ENCODE measurements around the gene CRYGN.

CRYGN gene

GRCh38 chr7:151381348-151382078 is 58.4 kb downstream of the CRYGN start:
- H3K27me3 ChIP-seq (ENCODE audit: insufficient read depth, low read depth), result peaks cover 9% of the 10 kb centered on the region; the same call in 1 of the 2 replicates
- no peak overlapping the region for H3K9ac ChIP-seq
- H3K4me1 ChIP-seq (ENCODE audit: low read depth, poor library complexity, severe bottlenecking), result no peaks in the 10 kb centered on the region
- H3K4me2 ChIP-seq, result no peak overlapping the region
- no peak overlapping the region for H2AFZ ChIP-seq (ENCODE audit: low read depth)
- H3K36me3 ChIP-seq (ENCODE audit: insufficient read depth), result no peaks in the 10 kb centered on the region
- TF ChIP-seq, protein P1, sequence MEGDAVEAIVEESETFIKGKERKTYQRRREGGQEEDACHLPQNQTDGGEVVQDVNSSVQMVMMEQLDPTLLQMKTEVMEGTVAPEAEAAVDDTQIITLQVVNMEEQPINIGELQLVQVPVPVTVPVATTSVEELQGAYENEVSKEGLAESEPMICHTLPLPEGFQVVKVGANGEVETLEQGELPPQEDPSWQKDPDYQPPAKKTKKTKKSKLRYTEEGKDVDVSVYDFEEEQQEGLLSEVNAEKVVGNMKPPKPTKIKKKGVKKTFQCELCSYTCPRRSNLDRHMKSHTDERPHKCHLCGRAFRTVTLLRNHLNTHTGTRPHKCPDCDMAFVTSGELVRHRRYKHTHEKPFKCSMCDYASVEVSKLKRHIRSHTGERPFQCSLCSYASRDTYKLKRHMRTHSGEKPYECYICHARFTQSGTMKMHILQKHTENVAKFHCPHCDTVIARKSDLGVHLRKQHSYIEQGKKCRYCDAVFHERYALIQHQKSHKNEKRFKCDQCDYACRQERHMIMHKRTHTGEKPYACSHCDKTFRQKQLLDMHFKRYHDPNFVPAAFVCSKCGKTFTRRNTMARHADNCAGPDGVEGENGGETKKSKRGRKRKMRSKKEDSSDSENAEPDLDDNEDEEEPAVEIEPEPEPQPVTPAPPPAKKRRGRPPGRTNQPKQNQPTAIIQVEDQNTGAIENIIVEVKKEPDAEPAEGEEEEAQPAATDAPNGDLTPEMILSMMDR (conservative IDR thresholded peaks at IDR 0.05; ENCODE audit: low read depth, low read length), result no peak
- no peak overlapping the region for H3K27ac ChIP-seq
- no peak overlapping the region for H3K4me3 ChIP-seq (IDR thresholded peaks at IDR 0.05; ENCODE audit: insufficient read depth, low read depth, low read length)
- no peaks in the 10 kb centered on the region for H3K79me2 ChIP-seq (ENCODE audit: insufficient read depth, low read depth)
- H4K20me1 ChIP-seq (ENCODE audit: insufficient read depth), result no peaks in the 10 kb centered on the region

GRCh38 chr7:151381098-151381347 is 58.9 kb downstream of the CRYGN start:
- no peak overlapping the region for H3K4me3 ChIP-seq (IDR thresholded peaks at IDR 0.05; ENCODE audit: insufficient read depth, low read depth, low read length)
- H3K9ac ChIP-seq, result no peak overlapping the region
- H3K36me3 ChIP-seq (ENCODE audit: insufficient read depth), result no peaks in the 10 kb centered on the region
- H4K20me1 ChIP-seq (ENCODE audit: insufficient read depth), result no peaks in the 10 kb centered on the region
- no peaks in the 10 kb centered on the region for H3K4me1 ChIP-seq (ENCODE audit: low read depth, poor library complexity, severe bottlenecking)
- no peaks in the 10 kb centered on the region for H3K79me2 ChIP-seq (ENCODE audit: insufficient read depth, low read depth)
- TF ChIP-seq, protein P1 (conservative IDR thresholded peaks at IDR 0.05; ENCODE audit: low read depth, low read length), result no peak
- no peak overlapping the region for H3K4me2 ChIP-seq
- H2AFZ ChIP-seq (ENCODE audit: low read depth), result no peak overlapping the region
- H3K27me3 ChIP-seq (ENCODE audit: insufficient read depth, low read depth), result peaks cover 9% of the 10 kb centered on the region; the same call in 1 of the 2 replicates
- no peak overlapping the region for H3K27ac ChIP-seq

DNA sequence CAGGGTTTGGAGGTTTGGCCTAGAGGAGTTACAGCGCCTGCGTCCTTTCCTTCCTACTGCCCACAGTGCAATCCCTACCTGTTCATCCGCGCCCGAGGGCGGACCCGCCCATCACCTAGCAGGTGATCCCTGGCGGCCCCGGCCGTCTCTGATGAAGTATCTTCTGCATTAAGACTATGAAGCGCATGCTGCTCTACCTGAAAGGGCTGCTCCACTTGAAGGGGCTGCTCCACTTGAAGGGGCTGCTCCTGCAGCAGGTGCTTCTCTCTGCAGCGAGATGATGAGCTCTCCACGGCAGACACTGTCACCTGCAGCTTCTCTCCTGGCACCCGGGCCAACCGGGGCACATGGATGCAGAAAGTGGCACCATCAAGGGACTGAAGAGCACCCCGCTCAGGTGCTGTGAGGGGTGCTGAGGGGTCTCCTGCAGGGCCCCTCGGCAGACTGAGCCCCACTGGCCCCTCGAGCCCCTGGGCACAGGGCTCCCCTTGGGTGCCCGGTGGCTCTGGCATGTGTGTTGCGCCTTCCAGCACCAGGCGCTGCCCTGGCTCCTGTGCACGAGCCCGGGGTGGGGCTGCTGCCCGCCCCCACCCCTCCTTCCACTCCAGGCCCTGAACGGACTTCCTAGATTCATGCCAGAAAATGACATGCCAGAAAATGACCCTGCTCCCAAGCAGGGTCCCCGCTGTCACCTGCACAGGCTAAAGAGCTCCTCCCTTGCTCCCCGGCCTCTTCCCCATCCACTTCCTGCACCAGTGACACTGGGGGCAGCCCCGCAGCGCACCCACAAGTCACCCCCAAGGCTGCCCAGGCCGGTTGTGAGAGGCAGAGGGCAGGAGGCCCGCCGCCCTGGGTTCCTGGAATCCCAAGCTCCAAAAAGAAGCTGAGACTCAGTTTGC is 59.5 kb downstream of the CRYGN start:
- Histone ChIP-seq H3K27me3 (ENCODE audit: insufficient read depth, low read depth) (peaks cover 9% of the 10 kb centered on the region; the same call in 1 of the 2 replicates), H3K4me2 (no peak overlapping the region), H3K27ac (no peak overlapping the region), H3K36me3 (ENCODE audit: insufficient read depth) (no peaks in the 10 kb centered on the region), H3K4me3 (IDR thresholded peaks at IDR 0.05; ENCODE audit: insufficient read depth, low read depth, low read length) (no peak overlapping the region), H4K20me1 (ENCODE audit: insufficient read depth) (no peaks in the 10 kb centered on the region), H3K79me2 (ENCODE audit: insufficient read depth, low read depth) (no peaks in the 10 kb centered on the region), H3K9ac (no peak overlapping the region), H2AFZ (ENCODE audit: low read depth) (no peak overlapping the region), H3K4me1 (ENCODE audit: low read depth, poor library complexity, severe bottlenecking) (no peaks in the 10 kb centered on the region)
- TF ChIP-seq, protein P1 (conservative IDR thresholded peaks at IDR 0.05; ENCODE audit: low read depth, low read length), result no peak

DNA sequence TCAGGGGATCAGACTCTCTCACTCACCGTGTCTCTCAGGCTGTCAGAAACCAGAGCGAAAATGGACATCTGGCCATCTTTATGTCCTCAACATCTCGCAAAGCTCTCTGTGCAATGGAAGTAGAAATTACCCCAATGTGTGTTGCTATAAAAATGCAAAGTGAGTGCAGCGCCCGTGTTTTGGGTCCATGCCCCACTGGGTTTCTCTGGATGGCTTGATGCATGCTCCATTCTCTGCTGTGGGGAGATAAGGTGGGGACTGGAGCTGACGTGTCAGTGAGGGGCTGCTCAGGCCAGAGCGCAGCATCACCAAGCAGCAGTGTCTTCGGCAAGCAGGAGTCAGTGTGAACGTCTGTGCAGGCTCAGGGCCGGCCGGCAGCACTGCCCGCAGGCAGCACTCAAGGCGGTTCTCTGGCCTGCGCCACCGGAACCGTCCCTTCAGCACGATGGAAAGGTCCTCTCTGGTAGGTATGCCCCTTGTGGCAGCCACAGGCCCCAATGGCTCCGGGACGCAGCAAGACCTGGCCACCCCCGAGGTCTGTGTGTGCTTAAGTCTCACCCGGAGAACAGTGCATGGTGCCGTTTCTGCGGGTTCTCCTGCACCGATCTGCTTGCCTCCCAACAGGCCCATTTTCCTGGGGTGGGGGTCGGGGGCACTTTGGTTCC is 60.3 kb downstream of the CRYGN start:
- H3K4me3 ChIP-seq (IDR thresholded peaks at IDR 0.05; ENCODE audit: insufficient read depth, low read depth, low read length), result no peak overlapping the region
- no peak overlapping the region for H3K27ac ChIP-seq
- H3K4me1 ChIP-seq (ENCODE audit: low read depth, poor library complexity, severe bottlenecking), result no peaks in the 10 kb centered on the region
- no peaks in the 10 kb centered on the region for H4K20me1 ChIP-seq (ENCODE audit: insufficient read depth)
- H3K36me3 ChIP-seq (ENCODE audit: insufficient read depth), result no peaks in the 10 kb centered on the region
- H3K4me2 ChIP-seq, result no peak overlapping the region
- H3K79me2 ChIP-seq (ENCODE audit: insufficient read depth, low read depth), result no peaks in the 10 kb centered on the region
- no peak overlapping the region for H2AFZ ChIP-seq (ENCODE audit: low read depth)
- peaks cover 7% of the 10 kb centered on the region; the same call in 1 of the 2 replicates for H3K27me3 ChIP-seq (ENCODE audit: insufficient read depth, low read depth)
- TF ChIP-seq, protein P1 (conservative IDR thresholded peaks at IDR 0.05; ENCODE audit: low read depth, low read length), result no peak
- H3K9ac ChIP-seq, result no peak overlapping the region

Data from KMS-11 (cell line).